ENCODE data around the gene CTNNAL1. TPM values are rescaled to one million over a fixed set of nuclear protein-coding genes. Genes with fewer than 3 reads are reported as not detected.

The CTNNAL1 gene
- total and polyA plus RNA-seq, 9 of the 15 experiments (the other 6 are each of a cell fraction or from before 2014, with no cell fraction given) = 23.2 to 78.0 (median 46.7) TPM

DNA sequence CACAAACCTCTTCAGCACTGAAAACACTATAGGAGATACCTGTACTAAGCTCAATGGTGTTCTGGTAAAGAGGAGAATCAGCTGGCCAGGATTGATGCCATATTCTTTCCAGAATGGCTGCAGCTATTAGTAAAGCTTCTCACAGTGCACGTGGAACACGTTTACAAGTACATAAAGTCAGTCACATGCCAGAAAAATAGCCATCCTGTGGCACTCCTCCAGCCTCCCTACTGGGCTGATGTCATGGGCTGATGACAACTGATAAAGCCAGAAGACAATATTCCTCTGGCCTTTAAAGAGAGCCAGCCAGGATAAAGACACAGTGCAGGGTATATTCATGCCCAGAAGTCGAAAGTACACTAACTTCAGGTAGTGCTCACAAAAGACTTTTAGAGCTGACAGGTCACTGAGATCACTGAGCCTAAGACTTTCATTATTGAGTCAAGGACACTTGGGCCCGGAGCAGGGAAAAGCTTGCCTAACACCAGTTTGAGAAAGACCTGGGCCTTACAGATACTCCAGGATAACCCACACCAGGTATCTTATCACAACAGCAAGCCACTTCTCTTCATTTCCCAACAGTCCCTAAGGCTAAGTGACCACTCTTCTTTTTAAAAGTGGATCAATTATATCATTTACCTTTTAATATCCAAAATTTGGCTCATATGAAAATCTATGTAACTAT is 49.7 kb downstream of the CTNNAL1 start (continued):
- TF ChIP-seq, protein P1, sequence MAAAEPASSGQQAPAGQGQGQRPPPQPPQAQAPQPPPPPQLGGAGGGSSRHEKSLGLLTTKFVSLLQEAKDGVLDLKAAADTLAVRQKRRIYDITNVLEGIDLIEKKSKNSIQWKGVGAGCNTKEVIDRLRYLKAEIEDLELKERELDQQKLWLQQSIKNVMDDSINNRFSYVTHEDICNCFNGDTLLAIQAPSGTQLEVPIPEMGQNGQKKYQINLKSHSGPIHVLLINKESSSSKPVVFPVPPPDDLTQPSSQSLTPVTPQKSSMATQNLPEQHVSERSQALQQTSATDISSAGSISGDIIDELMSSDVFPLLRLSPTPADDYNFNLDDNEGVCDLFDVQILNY (CRISPR knock-in tag; IDR thresholded peaks at IDR 0.05) = no peak
- TF ChIP-seq RFX1 (IDR thresholded peaks at IDR 0.05) (no peak), ZNF75A (CRISPR knock-in tag; IDR thresholded peaks at IDR 0.05) (no peak), ZNF699 (CRISPR knock-in tag; IDR thresholded peaks at IDR 0.05; ENCODE audit: insufficient replicate concordance) (no peak), SMARCE1 (IDR thresholded peaks at IDR 0.05) (peak; percentile 69; the same call in 1 of the 2 replicates), KDM2B (CRISPR knock-in tag; IDR thresholded peaks at IDR 0.05) (no peak), RNF2 (IDR thresholded peaks at IDR 0.05) (no peak), SMAD1 (IDR thresholded peaks at IDR 0.05; ENCODE audit: low read depth, low read length, partially characterized antibody) (no peak), GABPB2 (CRISPR knock-in tag; conservative IDR thresholded peaks at IDR 0.05) (no peak), ZNF274 (IDR thresholded peaks at IDR 0.05; ENCODE audit: borderline replicate concordance, low read depth, low read length) (no peak), SNIP1 (IDR thresholded peaks at IDR 0.05; ENCODE audit: low read depth) (no peak), BRCA1 (IDR thresholded peaks at IDR 0.05) (no peak), BRCA1 (CRISPR knock-in tag; IDR thresholded peaks at IDR 0.05) (no peak), RCOR1 (IDR thresholded peaks at IDR 0.05; ENCODE audit: borderline replicate concordance in 1 of 2, low read depth in 2 of 2, low read length in 2 of 2) (no peak; a peak in 1 of 4 replicates), CHD2 (IDR thresholded peaks at IDR 0.05; ENCODE audit: low read depth, low read length) (no peak), ZNF384 (IDR thresholded peaks at IDR 0.05; ENCODE audit: low read depth, low read length) (no peak), FOXJ2 (tag; IDR thresholded peaks at IDR 0.05) (no peak), PTRF (tag; IDR thresholded peaks at IDR 0.05) (no peak), TARDBP (IDR thresholded peaks at IDR 0.05) (no peak)
- TF ChIP-seq, protein P2, sequence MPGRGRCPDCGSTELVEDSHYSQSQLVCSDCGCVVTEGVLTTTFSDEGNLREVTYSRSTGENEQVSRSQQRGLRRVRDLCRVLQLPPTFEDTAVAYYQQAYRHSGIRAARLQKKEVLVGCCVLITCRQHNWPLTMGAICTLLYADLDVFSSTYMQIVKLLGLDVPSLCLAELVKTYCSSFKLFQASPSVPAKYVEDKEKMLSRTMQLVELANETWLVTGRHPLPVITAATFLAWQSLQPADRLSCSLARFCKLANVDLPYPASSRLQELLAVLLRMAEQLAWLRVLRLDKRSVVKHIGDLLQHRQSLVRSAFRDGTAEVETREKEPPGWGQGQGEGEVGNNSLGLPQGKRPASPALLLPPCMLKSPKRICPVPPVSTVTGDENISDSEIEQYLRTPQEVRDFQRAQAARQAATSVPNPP (IDR thresholded peaks at IDR 0.05; ENCODE audit: borderline replicate concordance, insufficient read depth, insufficient read length) = no peak
- TF ChIP-seq, protein P3, sequence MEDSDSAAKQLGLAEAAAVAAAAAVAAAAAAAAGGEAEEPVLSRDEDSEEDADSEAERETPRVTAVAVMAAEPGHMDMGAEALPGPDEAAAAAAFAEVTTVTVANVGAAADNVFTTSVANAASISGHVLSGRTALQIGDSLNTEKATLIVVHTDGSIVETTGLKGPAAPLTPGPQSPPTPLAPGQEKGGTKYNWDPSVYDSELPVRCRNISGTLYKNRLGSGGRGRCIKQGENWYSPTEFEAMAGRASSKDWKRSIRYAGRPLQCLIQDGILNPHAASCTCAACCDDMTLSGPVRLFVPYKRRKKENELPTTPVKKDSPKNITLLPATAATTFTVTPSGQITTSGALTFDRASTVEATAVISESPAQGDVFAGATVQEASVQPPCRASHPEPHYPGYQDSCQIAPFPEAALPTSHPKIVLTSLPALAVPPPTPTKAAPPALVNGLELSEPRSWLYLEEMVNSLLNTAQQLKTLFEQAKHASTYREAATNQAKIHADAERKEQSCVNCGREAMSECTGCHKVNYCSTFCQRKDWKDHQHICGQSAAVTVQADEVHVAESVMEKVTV (CRISPR knock-in tag; IDR thresholded peaks at IDR 0.05) = no peak
- TF ChIP-seq, protein P4, sequence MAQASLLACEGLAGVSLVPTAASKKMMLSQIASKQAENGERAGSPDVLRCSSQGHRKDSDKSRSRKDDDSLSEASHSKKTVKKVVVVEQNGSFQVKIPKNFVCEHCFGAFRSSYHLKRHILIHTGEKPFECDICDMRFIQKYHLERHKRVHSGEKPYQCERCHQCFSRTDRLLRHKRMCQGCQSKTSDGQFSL (CRISPR knock-in tag; IDR thresholded peaks at IDR 0.05) = no peak
- TF ChIP-seq, protein P4 (tag; IDR thresholded peaks at IDR 0.05) = no peak
- TF ChIP-seq, protein P5, sequence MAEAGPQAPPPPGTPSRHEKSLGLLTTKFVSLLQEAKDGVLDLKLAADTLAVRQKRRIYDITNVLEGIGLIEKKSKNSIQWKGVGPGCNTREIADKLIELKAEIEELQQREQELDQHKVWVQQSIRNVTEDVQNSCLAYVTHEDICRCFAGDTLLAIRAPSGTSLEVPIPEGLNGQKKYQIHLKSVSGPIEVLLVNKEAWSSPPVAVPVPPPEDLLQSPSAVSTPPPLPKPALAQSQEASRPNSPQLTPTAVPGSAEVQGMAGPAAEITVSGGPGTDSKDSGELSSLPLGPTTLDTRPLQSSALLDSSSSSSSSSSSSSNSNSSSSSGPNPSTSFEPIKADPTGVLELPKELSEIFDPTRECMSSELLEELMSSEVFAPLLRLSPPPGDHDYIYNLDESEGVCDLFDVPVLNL (CRISPR knock-in tag; IDR thresholded peaks at IDR 0.05; ENCODE audit: low read depth) = no peak
